Ascending aorta (tissue), 2 donors: ENCODE results near the gene OR2M5. TPM values are rescaled to one million over a fixed set of nuclear protein-coding genes. Genes with fewer than 3 reads are reported as not detected.

ENCODE experiments used
- DNase-seq, 2 donors: peaks; one replicate each; pipeline ENCODE4 v3.0.0-alpha.2; 2019; ENCODE audit warnings: low spot score in 2 of 2
- H3K27ac ChIP-seq, 2 donors: fragments of 200-600 bp; sonication (generic); one replicate each; pipeline ENCODE4 v1.5.1; 2016 to 2017; ENCODE audit warnings: mild to moderate bottlenecking in 1 of 2
- H3K27me3 ChIP-seq: fragments of 200-600 bp; sonication (generic); one replicate; pipeline ENCODE4 v1.5.1; 2017
- H3K36me3 ChIP-seq, 2 donors: fragments of 200-600 bp; sonication (generic); one replicate each; pipeline ENCODE4 v1.5.1; 2016
- H3K4me1 ChIP-seq, 2 donors: fragments of 200-600 bp; sonication (generic); one replicate each; pipeline ENCODE4 v1.5.1; 2016 to 2017; ENCODE audit warnings: mild to moderate bottlenecking in 1 of 2
- H3K4me3 ChIP-seq, 2 donors: fragments of 200-600 bp; sonication (generic); one replicate each; pipeline ENCODE4 v1.5.1; 2016 to 2017; ENCODE audit warnings: mild to moderate bottlenecking in 1 of 2
- H3K9me3 ChIP-seq, 2 donors: fragments of 200-600 bp; sonication (generic); one replicate each; pipeline ENCODE4 v1.5.1; 2016
- CTCF ChIP-seq, 3 experiments: fragments of 200-600 bp in 2 of 3; fragments of 450-650 bp in 1 of 3; sonication (generic) in 2 of 3; IDR thresholded peaks; one replicate each; pipeline ENCODE4 v1.5.1; 2016 to 2019; ENCODE audit warnings: antibody characterized with exemption in 3 of 3, mild to moderate bottlenecking in 1 of 3, moderate library complexity in 1 of 3
- intact Hi-C: fragments of 100-400 bp; cut with DNase I; formaldehyde crosslinking; loops from one replicate; pipeline ENCODE4 v1.15.1; 2023
- total RNA-seq: library from RNA; depleted of rRNA; stranded (reverse); fragments of >200 nt; gene quantifications from one replicate; pipeline ENCODE4 v1.1.0, GENCODE V29; 2016

The OR2M5 gene
- total RNA-seq, 1 donor from 2014 or later = not detected

- Histone ChIP-seq H3K9me3 (no peaks in the 10 kb centered on the region), H3K4me3 (no peak overlapping the region), H3K36me3 (no peaks in the 10 kb centered on the region), H3K27ac (no peak overlapping the region), H3K27me3 (no peaks in the 10 kb centered on the region), H3K4me1 (no peaks in the 10 kb centered on the region)
- no peak for DNase-seq
- no peak for TF ChIP-seq CTCF (IDR thresholded peaks at IDR 0.05)
- intact Hi-C loops = no loop called here
Measured at GRCh38 chr1:248136811-248137210, 8.1 kb upstream of the OR2M5 start.

- no peak overlapping the region for H3K4me3 ChIP-seq
- no peaks in the 10 kb centered on the region for H3K27me3 ChIP-seq
- no peaks in the 10 kb centered on the region for H3K9me3 ChIP-seq
- no peak for TF ChIP-seq CTCF (IDR thresholded peaks at IDR 0.05)
- DNase-seq = no peak
- H3K4me1 ChIP-seq = no peaks in the 10 kb centered on the region
- intact Hi-C loops = no loop called here
- no peak overlapping the region for H3K27ac ChIP-seq
- H3K36me3 ChIP-seq = no peaks in the 10 kb centered on the region
Measured at GRCh38 chr1:248140846-248141245, 4.1 kb upstream of the OR2M5 start.

- intact Hi-C loops = no loop called here
- H3K27ac ChIP-seq = no peak overlapping the region
- H3K36me3 ChIP-seq = no peaks in the 10 kb centered on the region
- H3K4me3 ChIP-seq = no peak overlapping the region
- H3K4me1 ChIP-seq = no peaks in the 10 kb centered on the region
- no peaks in the 10 kb centered on the region for H3K9me3 ChIP-seq
- DNase-seq = no peak
- no peaks in the 10 kb centered on the region for H3K27me3 ChIP-seq
- no peak for TF ChIP-seq CTCF (IDR thresholded peaks at IDR 0.05)
Measured at GRCh38 chr1:248143311-248143710, 1.6 kb upstream of the OR2M5 start.

- no peaks in the 10 kb centered on the region for H3K36me3 ChIP-seq
- H3K27me3 ChIP-seq = no peaks in the 10 kb centered on the region
- H3K4me1 ChIP-seq = no peaks in the 10 kb centered on the region
- DNase-seq = no peak
- intact Hi-C loops = no loop called here
- no peak overlapping the region for H3K4me3 ChIP-seq
- TF ChIP-seq CTCF (IDR thresholded peaks at IDR 0.05) = no peak
- no peak overlapping the region for H3K27ac ChIP-seq
- no peaks in the 10 kb centered on the region for H3K9me3 ChIP-seq
Measured at GRCh38 chr1:248152056-248152827, 7.3 kb downstream of the OR2M5 start.

GRCh38 chr1:248155927-248156326 lies 11.0 kb downstream of the OR2M5 start:
- Histone ChIP-seq H3K27me3 (no peaks in the 10 kb centered on the region), H3K27ac (no peak overlapping the region), H3K36me3 (no peaks in the 10 kb centered on the region), H3K9me3 (no peaks in the 10 kb centered on the region), H3K4me1 (no peaks in the 10 kb centered on the region), H3K4me3 (no peak overlapping the region)
- DNase-seq = no peak
- no peak for TF ChIP-seq CTCF (IDR thresholded peaks at IDR 0.05)
- intact Hi-C loops = no loop called here
